AML-193 (cell line): ENCODE measurements around the gene EXOC4.

Experiments used
- DNase-seq, 2 experiments: peaks; one replicate each; lab custom pipeline; 2025; lab: John Stamatoyannopoulos, UW

EXOC4 gene

GRCh38 chr7:133940368-133940767 lies 687.5 kb downstream of the EXOC4 start:
- DNase-seq, result no peak

DNA sequence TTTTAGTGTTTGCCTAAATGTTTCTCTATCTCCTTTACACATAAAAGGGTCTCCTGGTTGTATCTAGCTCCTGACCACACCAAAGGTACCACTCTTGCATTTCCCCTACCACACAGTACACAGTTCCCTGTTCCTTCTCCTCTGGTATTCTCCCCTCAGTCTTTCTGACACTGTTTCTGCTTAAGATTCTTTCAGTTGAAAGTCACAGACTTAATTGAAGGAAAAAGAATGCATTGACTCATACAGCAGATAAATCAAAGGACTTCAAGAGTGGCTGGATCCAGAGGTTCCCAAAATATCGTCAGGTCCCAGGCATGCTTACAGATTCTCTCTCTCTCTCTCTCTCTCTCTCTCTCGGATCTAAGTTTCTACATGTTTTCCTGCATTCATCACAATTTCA lies 688.6 kb downstream of the EXOC4 start:
- DNase-seq, result no peak

GRCh38 chr7:133945497-133945896 lies 692.6 kb downstream of the EXOC4 start:
- DNase-seq, result no peak

DNA sequence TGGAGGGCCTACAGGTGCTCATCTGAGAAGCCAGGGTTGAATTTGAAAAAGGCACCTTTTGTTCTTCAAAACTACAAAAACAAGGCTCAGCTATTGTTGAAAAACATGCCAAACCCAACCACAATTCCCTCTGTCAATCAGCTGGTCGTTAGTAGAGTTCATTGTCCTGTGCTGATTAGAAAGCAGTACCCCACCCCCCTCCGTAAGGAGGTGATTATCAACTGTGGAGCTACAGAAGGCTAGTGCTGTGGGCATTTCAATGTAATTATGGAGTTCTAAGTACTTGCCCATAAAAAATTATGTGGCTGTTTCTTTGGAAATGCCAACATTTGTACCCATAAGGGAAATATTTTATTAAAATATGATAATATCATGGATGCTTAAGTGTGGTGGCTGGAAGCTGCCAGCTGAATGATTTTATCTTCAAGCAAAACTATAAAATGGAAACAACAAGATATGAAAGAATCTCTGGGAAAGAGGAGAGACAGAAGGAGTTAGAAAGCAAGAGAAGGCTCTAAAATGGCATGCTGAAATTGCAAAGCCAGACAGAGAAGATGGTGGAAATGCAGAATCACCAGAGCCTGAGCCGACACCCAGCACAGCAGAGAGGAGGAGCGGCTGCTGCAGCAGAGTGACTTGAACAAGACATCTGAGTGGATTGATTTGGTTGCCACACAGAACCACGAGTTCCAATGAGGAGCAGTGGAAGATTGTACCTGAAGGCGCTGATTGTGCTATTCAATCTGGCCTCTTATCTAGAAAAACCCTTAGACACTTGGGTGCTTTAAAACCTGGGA lies 694.8 kb downstream of the EXOC4 start:
- no peak for DNase-seq

- DNase-seq, result no peak
Observed at GRCh38 chr7:133948588-133948987, 695.7 kb downstream of the EXOC4 start.

- DNase-seq, result no peak
Observed at GRCh38 chr7:133950855-133951254, 698.0 kb downstream of the EXOC4 start.

- no peak for DNase-seq
Observed at GRCh38 chr7:133955208-133955607, 702.3 kb downstream of the EXOC4 start.

DNA sequence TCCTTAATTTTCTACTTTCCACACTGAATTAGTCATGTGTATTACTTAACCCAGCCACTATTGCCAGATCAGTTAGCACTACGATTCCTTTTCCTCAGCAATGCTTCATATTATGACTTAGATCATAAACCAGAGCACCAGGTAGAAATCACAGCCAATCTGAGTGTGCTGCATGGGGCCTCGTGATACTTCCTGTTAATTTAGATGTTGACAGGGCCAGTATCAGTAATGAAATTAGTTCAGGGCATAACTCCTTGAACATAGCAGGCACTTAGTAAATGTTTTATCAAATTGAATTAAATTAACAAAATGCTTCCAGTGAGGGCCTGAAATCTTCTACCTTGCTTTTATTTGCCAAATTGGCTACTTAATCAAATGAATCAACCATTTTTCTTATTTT lies 705.0 kb downstream of the EXOC4 start:
- DNase-seq, result no peak

DNA sequence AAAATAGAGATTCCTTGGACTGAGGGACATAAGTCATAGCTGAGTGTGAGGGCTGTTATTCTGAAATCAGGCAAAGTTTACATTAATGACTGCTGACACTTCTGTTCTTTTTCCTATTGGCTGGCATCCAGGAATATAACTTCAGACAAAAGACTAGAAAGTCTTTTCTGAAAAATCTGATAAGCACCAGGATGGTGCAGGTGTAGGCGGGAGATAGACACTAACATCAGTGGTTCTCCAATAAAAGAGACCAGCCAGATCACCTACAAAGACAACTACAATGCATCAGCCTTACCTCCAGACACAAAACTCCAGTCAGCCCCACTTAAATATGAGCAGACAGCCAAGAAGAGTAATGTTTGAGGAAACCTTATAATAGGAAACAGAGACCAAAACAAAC lies 705.9 kb downstream of the EXOC4 start:
- DNase-seq, result no peak

DNA sequence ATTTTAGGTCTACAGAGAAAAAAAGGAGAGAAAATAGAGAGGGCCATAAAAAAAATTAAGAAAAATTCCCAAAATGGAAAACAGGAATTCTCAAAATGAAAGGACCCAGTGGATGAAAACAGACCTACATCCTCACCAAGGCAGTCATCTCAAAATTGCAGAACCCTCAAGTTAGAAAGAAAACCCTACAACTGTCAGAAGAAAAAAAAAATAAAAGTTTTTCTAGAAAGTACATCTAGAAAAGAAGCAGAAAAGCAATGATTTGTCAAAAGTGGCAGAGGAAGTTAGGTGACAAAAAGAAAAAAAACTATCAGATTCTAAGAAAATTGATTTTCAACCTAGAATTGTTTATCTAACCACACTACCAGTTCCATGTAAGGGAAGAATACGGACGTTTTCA lies 706.6 kb downstream of the EXOC4 start:
- no peak for DNase-seq

DNA sequence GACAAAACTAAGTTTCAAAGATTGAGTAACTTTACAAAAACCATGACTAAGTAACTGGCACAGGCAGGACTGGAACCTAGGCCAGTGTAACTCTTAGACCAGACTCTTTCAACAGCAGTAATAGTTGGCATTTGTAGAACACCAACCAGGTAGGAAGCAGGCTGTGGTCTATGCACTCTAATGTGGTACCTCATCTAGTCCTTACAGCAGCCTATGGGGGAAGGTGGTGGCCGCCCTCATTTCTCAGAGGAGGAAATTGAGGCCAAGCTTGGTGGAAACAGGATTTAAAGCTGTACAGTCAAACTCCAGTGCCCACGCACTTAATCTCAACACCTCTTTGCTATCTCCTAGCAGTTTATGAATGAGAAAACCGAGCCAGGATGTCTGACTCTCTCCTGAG lies 708.8 kb downstream of the EXOC4 start:
- no peak for DNase-seq

DNA sequence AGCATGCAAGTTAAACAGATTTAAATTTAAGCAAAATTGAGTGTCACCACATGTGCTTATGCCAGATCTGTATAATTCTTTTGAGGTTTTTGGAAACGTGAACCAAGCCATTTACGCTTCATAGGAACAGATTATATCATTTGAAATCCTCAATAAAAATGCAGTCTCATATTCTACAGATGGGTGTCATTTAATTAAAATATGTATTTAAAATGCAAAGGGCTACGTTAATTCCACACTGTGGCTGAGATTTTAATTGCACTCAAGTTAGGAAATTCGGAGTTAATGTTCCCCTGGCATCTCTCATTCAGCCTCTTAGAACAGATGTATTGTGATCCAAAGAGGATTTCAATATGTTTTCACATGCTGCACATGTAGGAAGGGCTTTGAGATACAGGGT lies 709.8 kb downstream of the EXOC4 start:
- no peak for DNase-seq

- DNase-seq, result no peak
Observed at GRCh38 chr7:133963629-133964028, 710.8 kb downstream of the EXOC4 start.

- no peak for DNase-seq
Observed at GRCh38 chr7:133971625-133972024, 718.7 kb downstream of the EXOC4 start.

- DNase-seq, result no peak
Observed at GRCh38 chr7:133973710-133974109, 720.8 kb downstream of the EXOC4 start.

GRCh38 chr7:133975130-133975529 lies 722.3 kb downstream of the EXOC4 start:
- DNase-seq, result no peak

GRCh38 chr7:133976140-133976539 lies 723.3 kb downstream of the EXOC4 start:
- DNase-seq, result no peak

GRCh38 chr7:133977409-133978274 lies 724.8 kb downstream of the EXOC4 start:
- no peak for DNase-seq

DNA sequence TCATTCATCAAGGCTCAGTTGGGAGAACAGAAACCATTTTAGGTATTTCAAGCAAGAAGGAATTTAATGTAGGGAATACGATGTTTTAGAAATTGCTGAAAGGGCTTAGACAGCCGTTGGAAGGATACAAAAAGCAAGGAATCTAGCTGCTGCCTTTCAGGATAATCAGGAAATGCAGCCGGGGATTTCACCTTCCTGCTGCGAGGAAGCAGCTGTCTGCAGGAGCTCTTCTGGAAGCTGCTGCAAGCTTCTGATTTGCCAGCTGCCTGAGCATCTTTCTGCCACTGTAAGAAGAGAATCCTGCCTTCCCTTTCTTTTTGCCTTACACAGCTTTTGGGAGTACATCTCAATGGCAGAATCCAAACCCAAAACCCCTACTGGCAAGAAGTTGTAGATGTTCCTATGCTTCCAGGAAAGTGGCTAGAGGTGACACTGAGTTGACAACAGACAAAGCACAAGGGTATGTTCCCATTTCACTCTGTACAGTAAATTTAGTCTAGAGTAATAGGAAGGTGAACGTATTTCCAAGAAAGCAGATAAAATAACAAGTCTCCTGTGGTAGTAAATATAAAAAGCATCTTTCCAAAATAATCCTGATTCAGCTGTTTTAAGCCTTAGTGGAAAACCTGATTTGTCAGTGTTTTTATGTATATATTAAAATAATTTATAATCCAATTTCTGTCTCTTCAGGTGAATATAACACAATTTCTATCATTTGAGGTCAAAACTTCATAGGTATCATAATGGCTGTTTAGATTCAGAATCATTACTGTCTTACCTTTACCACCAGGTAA lies 725.8 kb downstream of the EXOC4 start:
- DNase-seq, result no peak

GRCh38 chr7:133980804-133981203 lies 727.9 kb downstream of the EXOC4 start:
- DNase-seq, result no peak

DNA sequence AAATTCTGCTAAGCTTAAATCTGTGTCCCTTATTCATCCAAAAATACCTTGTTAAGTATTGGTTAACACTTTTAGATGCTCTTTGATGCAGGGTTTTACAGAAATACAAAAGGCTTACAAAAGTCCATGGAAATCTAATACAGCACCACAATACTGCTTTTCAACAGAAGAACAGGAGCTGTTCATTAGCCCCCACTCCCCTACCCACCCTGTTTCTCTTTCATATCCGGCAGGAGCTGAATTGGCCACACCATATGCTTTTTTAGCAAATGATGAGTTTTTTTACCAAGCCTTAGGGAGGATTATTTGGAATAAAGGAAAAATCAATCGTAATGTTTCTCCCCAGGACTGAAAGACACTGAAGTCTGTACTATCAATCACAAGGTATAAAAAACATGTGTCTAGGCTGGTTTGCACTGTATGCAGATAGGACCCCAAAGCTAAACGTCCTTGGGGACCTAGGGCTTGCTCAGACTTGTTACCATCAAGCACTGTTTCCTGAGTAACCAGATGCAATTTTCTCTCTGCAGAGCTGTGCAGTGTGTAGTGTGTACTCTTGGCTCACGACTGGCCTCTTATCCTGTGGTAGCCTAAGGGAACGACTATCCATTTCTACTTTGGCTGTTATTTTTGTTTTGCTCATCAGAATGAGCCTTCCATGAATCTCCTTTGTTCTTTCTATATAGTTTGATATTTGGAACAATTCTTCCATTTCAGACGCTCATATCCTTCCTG lies 731.0 kb downstream of the EXOC4 start:
- DNase-seq, result no peak

- no peak for DNase-seq
Observed at GRCh38 chr7:133985300-133985699, 732.4 kb downstream of the EXOC4 start.
